Rectal smooth muscle tissue (tissue), 1 donor: Measurements from ENCODE around the gene BCL11A.

Experiments used
- H3K27ac ChIP-seq: one replicate; pipeline ENCODE4 v1.7.0; 2013; ENCODE audit warnings: low read depth, low read length, inconsistent platforms
- H3K27me3 ChIP-seq: one replicate; pipeline ENCODE4 v1.7.0; 2013; ENCODE audit warnings: low read length; ENCODE audit not compliant: control insufficient read depth, insufficient read depth
- H3K36me3 ChIP-seq: one replicate; pipeline ENCODE4 v1.7.0; 2013; ENCODE audit warnings: low read length; ENCODE audit not compliant: control insufficient read depth, insufficient read depth
- H3K4me1 ChIP-seq: one replicate; pipeline ENCODE4 v1.7.0; 2013; ENCODE audit warnings: low read length; ENCODE audit not compliant: control insufficient read depth, insufficient read depth
- H3K4me3 ChIP-seq: one replicate; pipeline ENCODE4 v1.7.0; 2013; ENCODE audit warnings: low read length
- H3K9ac ChIP-seq: one replicate; pipeline ENCODE4 v1.7.0; 2013; ENCODE audit warnings: low read length

Gene BCL11A

DNA sequence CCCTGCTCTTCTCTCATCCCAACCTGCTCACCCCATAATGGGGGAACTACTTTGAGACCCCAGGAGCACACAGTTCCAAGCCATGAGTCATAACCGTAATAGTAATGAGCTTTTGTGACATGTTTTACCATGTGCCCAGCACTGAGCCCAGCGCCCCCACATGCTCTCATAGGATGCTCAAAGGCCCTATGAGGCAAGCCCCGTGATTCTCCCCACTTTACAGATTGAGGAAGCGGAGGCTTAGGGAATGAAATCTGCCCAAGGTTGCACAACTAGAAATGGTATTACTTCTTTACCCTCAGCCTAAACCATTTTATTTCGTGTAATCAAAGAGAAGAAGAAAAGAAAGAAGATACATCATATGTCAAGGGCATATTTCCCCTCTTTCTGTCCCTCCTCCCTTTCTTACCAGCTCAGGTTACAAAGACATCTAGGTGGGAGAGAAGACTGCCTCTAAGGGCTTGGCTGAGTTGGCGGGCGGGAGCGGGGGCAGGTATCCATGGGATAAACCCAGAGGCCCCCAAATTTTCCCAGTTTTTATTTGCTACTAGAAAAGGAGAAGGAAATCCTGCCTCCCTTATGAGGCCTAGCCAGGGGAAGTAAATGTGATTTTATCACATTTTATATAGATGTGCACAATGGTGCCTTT lies 24.2 kb downstream of the BCL11A start:
- Histone ChIP-seq H3K27ac (no peak overlapping the region), H3K27me3 (no peaks in the 10 kb centered on the region), H3K36me3 (no peaks in the 10 kb centered on the region), H3K9ac (no peak overlapping the region), H3K4me1 (peaks cover 37% of the 10 kb centered on the region), H3K4me3 (no peak overlapping the region)

DNA sequence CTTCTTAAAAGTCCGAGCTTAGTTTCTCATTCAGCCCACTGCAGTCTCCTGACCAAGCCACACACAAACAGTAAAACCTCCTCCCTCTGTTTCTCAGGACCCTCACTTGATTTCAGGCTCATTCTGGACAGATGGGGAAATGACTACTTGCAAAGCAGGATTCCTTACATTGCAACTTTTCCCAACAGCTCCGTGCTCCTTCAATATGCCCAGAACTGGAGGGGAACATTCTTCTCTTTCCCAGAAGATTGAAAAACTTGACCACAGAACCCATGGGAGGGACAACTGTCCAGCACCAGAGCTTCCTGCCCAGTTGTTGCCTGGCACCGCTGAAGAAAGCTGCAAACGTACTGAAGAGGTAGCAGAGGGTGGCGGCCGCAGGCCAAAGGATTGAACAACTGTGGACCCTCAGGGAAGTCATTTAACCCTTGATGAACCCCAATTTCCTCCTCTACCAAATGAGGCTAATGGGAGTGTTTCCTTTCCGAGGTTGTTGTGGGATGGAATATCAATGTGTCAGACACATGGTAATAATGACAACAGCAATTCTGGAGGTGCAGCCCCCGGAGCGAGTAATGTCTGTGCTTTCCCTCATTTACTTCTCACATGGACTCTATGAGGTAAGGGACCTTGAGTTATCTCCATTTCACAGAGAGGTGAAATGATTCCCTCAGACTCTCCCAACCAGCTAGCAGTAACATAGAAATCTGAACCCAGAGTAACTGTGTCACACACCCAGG lies 25.0 kb downstream of the BCL11A start:
- Histone ChIP-seq H3K9ac (no peak overlapping the region), H3K36me3 (no peaks in the 10 kb centered on the region), H3K27me3 (no peaks in the 10 kb centered on the region), H3K4me3 (no peak overlapping the region), H3K27ac (no peak overlapping the region), H3K4me1 (peaks cover 32% of the 10 kb centered on the region)

DNA sequence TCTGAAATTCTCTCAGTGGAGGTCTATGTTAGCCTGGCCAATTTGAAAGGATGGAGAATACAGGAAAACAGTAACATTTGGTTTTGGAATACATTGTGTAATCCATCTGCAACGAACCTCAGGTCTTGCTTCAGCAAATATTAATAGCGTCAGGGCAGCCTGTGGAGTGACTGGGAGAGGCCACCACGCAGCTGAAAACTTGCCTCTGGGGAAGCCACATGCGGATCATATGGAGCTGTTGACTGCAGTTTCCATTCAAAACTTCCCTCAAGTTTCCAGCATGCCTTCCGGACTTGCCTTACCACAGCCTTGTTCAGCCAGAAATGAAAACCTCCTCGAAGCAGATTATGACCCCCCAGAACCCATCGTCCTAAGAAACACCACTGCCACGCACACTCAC lies 25.7 kb downstream of the BCL11A start:
- H3K36me3 ChIP-seq, result no peaks in the 10 kb centered on the region
- no peak overlapping the region for H3K4me3 ChIP-seq
- peaks cover 30% of the 10 kb centered on the region for H3K4me1 ChIP-seq
- no peaks in the 10 kb centered on the region for H3K27me3 ChIP-seq
- H3K27ac ChIP-seq, result no peak overlapping the region
- H3K9ac ChIP-seq, result no peak overlapping the region

DNA sequence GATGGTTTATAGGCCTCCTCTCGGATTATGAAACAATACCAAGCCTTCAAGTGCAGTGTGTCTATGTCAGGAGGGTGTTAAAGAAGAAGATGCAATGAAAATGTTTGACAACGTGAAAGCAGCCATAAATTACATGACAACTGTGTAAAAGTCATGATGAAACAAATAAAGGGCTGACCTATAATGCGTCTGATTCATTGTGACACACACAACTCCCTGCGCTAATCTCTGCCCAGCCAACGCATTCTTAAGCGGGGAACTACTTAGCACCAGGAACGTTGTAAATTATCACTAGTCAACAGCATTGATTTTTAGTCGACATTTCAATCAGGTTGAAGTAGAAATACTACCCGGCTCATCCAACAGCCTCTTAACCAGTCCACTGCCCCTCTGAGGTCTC lies 26.8 kb downstream of the BCL11A start:
- no peaks in the 10 kb centered on the region for H3K27me3 ChIP-seq
- H3K27ac ChIP-seq, result no peak overlapping the region
- H3K4me1 ChIP-seq, result peaks cover 20% of the 10 kb centered on the region
- H3K4me3 ChIP-seq, result no peak overlapping the region
- no peak overlapping the region for H3K9ac ChIP-seq
- H3K36me3 ChIP-seq, result no peaks in the 10 kb centered on the region

DNA sequence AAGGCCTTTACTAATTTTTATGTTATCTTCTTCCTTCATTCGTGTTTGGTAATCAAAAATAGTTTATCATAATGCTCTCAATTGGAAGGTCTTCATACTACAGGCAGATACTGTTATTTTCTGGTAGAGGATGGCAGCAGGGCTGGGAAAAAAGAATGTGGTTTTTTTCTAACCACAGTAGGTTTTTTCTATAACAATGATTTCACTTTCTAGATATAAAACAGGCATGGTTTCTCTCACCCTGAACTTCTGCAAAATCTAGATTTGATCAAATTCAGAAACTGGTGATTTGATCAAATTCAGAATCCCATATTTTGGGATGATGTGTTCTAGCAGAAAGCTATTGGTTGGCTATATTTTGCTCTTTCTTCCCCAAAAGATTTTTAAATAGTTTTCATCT lies 27.6 kb downstream of the BCL11A start:
- Histone ChIP-seq H3K4me1 (peaks cover 18% of the 10 kb centered on the region), H3K27me3 (no peaks in the 10 kb centered on the region)

DNA sequence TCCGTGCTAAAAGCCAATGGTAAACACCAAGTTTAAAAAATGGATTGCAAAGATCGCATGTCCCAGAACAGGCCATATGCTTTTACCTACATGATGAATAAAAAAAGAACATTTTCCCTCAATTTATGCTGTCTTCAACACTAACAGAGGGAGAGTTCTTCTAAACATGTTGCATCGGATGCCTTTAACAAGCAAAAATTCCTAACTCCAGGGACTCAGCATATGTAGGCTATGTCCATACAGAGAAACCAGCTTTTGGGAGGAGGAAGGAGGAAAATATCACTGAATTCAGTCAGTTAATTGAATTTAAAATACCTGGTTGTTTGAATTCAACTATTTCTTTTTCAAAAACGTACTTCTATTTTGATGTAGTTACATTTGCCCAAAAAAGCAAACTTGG lies 28.6 kb downstream of the BCL11A start:
- Histone ChIP-seq H3K9ac (no peak overlapping the region), H3K27me3 (no peaks in the 10 kb centered on the region), H3K27ac (no peak overlapping the region), H3K36me3 (no peaks in the 10 kb centered on the region), H3K4me3 (no peak overlapping the region), H3K4me1 (peaks cover 15% of the 10 kb centered on the region)

More for the DNA sequence above, 27.6 kb downstream of the BCL11A start:
- no peak overlapping the region for H3K9ac ChIP-seq
- no peak overlapping the region for H3K4me3 ChIP-seq
- H3K27ac ChIP-seq, result no peak overlapping the region
- H3K36me3 ChIP-seq, result no peaks in the 10 kb centered on the region

DNA sequence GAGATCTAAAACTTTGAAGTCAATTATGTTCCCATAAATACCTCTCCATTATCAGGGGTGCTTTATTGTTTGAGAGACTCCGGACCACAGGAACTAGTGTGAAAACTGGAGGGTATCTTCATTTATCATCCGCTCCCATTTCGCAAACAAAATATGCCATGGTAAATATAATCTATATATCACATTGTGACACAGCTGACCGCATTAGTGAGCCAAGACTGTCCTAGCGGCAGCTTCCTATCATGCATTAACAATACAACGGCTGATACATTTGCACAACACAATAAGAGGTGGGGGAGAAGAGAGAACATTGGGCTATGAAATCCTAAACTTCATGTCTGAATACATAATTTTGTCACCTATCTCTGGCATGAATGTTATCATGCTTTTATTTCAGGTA lies 29.5 kb downstream of the BCL11A start:
- no peaks in the 10 kb centered on the region for H3K27me3 ChIP-seq
- H3K36me3 ChIP-seq, result no peaks in the 10 kb centered on the region
- H3K27ac ChIP-seq, result no peak overlapping the region
- no peak overlapping the region for H3K4me3 ChIP-seq
- no peak overlapping the region for H3K9ac ChIP-seq
- peaks cover 8% of the 10 kb centered on the region for H3K4me1 ChIP-seq

DNA sequence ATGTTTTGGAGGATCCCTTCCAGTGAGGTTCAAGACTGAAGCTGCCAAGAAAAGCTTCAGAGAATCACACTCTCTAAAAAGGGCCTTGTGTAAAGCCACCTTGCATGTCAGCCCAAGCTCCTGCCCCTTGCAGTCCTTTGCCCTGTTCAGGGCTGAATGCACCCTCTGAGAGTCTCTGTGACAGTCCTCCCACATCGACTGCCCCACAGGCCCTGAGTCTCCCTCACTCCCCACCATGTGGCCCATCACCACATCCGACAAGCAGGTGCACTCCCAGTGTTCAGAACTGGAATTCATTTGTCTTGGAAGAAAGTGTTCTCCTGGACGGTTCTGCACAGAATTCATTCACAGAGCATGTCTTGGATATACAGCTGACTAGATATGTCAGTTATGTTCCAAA lies 31.0 kb downstream of the BCL11A start:
- Histone ChIP-seq H3K36me3 (no peaks in the 10 kb centered on the region), H3K4me1 (no peaks in the 10 kb centered on the region), H3K27ac (no peak overlapping the region), H3K27me3 (no peaks in the 10 kb centered on the region), H3K4me3 (no peak overlapping the region), H3K9ac (no peak overlapping the region)

DNA sequence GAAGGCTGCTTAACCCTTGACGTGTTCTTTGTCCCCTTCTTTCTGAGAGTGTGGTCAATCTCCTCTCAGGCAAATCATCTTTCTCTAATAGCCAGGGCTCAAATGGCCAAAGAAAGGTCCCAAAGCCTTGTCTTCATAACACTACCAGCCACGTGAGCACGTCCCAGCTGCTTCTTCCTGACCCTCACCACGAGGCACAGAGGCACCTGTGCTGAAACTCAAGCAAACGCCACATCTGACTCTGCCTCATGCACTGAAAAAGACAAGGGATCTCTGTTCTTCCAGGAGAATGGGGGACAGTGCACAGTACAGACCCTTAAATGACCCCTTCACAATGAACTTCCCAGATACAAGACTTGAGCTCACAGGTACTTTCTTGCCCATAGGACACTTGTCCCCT lies 31.8 kb downstream of the BCL11A start:
- Histone ChIP-seq H3K27me3 (no peaks in the 10 kb centered on the region), H3K36me3 (no peaks in the 10 kb centered on the region), H3K27ac (no peak overlapping the region), H3K9ac (no peak overlapping the region), H3K4me3 (no peak overlapping the region), H3K4me1 (peaks cover 2% of the 10 kb centered on the region)

DNA sequence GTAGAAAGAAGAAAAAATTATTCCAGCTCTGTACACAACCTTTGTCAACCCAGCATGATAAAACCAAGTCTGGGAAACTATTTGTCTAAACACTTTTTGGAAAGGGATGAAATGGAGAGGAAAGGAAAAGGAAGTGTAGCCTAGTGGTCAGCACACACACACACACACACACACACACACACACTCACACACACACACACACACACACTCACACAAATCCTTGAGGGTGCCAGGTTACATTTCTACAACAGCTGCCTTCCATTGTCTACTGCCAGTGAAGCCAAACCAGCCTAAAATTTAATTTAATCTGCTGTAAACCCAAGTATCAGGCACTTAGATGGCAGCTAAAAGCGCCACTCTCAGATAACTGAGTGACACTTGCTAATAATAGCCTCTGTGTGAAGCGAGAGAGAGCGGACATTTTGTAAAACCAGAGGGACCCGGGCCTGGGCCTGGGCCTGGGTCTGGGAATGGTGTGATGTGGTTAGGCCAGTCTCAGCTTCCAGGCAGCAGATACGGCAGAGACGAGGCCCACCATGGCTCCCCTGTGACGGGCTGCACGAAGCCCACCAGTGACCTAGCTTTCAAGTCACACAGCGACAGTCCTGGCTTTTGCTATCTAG lies 32.4 kb downstream of the BCL11A start:
- no peaks in the 10 kb centered on the region for H3K36me3 ChIP-seq
- no peak overlapping the region for H3K4me3 ChIP-seq
- H3K9ac ChIP-seq, result no peak overlapping the region
- H3K27ac ChIP-seq, result no peak overlapping the region
- no peaks in the 10 kb centered on the region for H3K27me3 ChIP-seq
- peaks cover 8% of the 10 kb centered on the region for H3K4me1 ChIP-seq

DNA sequence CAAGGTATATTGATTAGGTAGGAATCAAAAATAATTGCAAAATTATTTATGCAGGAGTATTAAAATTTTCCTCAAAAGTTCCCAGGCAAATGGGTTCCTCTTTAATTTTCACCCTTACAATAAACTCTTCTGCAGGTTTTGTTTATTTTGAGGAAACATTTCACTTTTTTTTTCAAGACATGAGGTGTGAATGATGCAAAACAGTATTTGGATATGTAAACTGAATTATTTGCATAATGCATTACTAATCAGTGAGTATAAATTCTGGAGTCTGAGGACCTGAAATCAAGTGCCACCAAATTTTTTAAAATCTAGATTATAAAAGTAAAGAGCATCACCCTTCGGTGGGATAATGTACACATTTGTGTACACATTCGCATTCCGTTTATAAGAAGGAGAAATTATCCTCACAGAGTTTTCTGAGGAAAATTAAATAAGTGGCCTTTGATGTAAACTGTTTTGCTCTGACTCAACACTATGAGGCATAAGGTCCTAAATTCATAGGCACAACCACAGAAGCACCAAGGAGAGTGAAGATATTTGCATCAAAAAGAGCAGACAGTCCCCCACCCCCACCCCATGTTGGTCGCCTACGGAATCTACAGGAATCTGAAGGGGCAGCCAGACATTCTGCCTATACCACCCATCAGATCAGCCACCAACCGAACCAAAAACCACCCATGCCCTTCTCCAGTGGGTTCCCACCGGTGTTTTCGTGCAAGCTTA lies 33.1 kb downstream of the BCL11A start:
- Histone ChIP-seq H3K27me3 (no peaks in the 10 kb centered on the region), H3K9ac (no peak overlapping the region), H3K4me1 (peaks cover 11% of the 10 kb centered on the region), H3K36me3 (no peaks in the 10 kb centered on the region), H3K27ac (no peak overlapping the region), H3K4me3 (no peak overlapping the region)

DNA sequence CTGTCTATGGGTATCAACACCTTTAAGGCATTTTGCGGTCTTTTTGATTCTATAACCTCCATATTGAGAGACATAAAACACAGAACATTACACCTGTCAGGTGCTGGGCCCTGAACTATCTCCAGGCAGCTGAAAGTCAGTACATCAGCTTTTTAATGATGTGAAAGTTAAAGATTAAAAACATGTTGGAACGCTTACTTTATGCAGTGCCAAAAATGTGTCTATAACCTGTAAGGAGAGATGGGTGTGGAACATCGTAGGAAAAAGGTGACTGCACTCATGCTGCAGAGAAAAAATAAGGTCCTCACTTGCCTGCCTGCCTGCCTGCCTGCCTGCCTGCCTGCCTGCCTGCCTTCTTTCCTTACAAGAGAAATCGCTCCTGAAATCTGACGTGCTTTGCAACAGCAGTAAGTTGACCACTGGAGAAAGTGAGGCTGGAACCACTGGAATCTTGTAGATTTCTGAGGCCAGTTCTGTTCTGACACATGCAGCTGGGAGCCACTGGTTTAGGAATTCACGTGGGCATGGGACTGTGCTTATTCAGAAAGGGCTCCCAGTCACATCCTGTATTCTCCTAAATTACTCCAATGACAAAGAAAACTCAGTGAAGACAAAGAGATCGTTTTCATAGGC lies 34.1 kb downstream of the BCL11A start:
- Histone ChIP-seq H3K9ac (no peak overlapping the region), H3K4me3 (no peak overlapping the region), H3K36me3 (no peaks in the 10 kb centered on the region), H3K27ac (no peak overlapping the region), H3K4me1 (peaks cover 11% of the 10 kb centered on the region), H3K27me3 (no peaks in the 10 kb centered on the region)
